TTC549 (cell line): Measurements from ENCODE around the gene TPSB2.

Source experiments
- FAIRE-seq: peaks from 2 replicates; lab custom pipeline; 2012; peaks lifted over from hg19 to GRCh38; lab: Jason Lieb, UNC

The TPSB2 gene

DNA sequence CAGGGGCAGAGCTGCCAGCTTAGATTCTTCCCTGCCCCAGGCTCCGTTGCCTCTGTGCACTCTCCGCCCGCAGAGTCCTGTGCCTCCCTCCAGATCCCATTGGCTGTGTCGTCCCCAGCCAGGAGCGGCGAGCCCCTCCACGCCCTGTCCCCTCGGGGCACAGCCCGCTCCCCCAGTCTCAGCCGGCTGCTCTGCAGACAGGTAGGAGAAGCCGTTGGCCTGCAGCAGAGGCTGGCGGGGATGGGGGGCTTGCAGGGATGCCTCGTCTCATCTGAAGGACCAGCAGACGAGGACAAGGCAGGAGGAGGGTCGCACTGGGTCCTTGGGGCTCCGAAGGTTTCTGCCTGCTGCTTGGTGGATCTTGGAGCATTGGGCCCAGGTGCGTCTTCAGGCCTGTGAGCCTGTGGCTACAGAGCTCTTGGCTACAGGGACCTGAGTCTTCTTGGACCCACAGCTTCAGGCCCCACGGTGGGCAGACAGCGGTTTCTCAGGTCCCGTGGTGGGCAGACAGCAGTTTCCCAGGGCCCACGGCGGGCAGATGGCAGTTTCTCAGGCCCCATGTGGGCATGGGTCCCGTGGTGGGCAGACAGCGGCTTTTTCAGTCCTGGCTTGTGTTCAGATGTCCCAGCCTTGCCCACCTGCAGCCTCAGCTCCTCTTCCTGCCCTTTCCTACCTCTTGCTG lies 10.9 kb downstream of the TPSB2 start:
- no peak for FAIRE-seq

GRCh38 chr16:1218061-1218929 lies 11.7 kb downstream of the TPSB2 start:
- no peak for FAIRE-seq

DNA sequence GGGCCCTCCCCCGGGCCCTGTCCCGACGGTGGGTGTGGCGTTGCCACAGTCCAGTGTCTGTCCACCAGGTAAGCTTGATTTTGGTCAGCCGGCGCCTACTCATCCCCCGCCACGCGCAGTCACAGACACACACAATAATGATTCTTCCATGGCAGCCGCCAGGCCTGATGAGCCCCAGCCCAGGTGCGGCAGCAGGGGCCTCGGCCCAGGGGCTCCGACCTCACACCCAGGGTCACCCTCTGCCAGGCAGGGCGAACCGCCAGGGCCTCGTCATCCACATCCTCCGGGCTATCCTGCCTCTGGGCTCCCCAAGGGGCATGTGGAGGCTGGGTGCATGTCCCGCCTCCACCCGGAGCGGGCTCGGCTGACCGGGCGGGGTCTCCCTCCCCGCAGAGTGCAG lies 12.5 kb downstream of the TPSB2 start:
- FAIRE-seq: no peak

- no peak for FAIRE-seq
Measured at GRCh38 chr16:1216681-1217400, 13.1 kb downstream of the TPSB2 start.

- no peak for FAIRE-seq
Measured at GRCh38 chr16:1216296-1216619, 13.7 kb downstream of the TPSB2 start.

DNA sequence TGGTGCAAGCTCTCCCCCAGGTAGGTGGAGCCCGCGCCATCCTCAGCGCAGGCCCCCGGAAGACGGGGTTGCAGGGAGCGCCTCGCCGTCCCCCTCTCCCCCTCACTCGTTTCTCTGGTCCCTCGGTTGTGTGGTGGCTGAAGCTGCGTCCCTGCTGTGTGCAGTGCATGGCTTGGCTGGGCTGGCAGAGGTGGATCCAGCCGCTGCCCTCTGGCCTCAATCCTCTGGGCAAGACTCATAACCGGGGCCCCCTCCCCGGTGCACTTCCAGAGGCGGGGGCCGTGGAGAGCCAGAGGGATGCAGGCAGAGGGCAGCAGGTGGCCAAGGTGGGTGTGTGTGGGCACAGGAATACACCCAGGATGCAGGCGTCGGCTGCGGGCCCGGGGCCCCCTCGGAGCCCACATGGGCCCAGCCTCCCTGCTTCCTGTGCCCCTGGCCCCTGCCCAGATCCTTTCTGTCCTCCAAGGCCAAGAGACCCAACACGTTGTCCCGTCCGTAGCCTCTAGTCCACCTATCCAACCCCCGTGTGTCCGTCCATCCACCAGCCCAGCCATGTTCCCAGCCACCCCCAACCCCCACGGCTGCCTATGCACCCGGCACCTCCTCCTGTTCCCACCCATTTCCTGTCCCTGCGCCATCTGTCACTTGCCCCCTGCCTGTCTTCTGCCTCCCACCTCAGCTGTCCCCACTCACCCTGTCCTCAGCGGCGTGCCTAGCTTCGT lies 14.2 kb downstream of the TPSB2 start:
- FAIRE-seq: no peak

GRCh38 chr16:1214719-1215118 lies 15.3 kb downstream of the TPSB2 start:
- no peak for FAIRE-seq

DNA sequence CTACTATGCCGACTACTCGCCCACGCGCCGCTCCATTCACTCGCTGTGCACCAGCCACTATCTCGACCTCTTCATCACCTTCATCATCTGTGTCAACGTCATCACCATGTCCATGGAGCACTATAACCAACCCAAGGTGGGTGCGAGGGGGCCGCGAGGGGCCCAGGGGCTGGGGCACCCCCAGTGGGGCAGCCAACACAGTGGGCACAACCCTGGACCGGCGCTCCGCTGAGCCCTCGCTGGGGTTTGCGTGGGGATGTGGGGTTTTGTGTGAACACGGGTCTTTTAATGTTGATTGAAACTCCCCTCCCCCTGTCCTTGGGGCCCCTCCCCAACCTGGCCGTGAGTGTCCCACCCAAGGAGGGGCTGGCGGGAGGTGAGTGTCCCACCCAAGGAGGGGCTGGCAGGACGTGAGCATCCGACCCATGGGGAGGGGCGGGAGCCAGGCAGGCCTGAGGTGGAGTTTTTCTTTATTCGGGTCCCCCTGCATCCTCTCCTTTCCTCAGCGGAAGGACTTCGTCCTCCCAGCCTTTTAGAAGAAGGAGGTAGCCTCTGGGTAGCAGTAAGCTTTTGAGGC lies 16.1 kb downstream of the TPSB2 start:
- no peak for FAIRE-seq

DNA sequence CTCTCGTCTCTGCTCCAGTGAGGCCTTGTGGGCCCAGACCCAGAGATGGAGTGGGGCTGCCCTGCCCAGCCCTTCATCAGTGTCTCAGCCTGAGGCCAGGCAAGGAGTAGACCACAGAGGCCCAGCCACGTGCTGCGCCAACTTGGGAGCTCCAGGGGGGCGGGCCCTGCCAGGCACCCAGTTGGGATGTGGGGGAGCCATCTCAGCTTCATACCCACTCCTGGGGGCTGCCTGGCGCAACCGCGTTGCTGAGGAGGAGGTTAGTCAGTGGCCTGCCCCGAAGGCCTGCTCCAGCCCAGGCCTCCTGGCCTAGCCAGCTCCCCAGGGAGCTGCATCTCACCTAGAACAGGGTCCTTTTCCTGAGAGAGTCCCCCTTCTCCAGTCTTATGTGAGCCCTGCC lies 16.8 kb downstream of the TPSB2 start:
- no peak for FAIRE-seq

DNA sequence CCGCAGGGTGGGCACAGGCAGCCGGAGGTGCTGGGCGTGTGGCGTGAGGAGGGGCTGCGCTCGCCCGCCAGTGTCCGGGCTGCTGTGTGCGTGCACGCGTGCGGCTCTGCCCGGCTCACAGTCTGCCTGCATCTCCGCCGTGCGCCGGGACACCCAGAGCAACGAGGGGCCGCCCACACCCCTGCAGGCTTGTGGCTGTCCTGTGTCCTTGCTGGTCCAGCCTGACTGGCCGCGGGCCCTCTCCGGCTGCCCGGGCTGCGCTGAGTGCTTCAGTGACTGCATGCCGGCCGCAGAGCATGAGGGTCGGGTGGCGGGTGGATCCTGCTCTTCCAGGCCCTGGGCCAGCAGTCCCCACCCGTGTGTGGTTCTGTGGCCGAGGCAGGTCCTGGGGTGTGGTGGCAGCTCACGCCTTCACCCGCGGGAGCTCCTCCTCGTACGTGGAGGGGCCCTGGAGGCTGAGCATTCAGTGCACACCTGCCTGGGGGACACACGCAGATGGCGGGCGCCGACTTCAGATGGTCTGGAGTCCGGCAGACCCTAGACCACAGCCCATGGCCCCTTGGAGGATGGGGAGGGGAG lies 17.3 kb downstream of the TPSB2 start:
- no peak for FAIRE-seq

DNA sequence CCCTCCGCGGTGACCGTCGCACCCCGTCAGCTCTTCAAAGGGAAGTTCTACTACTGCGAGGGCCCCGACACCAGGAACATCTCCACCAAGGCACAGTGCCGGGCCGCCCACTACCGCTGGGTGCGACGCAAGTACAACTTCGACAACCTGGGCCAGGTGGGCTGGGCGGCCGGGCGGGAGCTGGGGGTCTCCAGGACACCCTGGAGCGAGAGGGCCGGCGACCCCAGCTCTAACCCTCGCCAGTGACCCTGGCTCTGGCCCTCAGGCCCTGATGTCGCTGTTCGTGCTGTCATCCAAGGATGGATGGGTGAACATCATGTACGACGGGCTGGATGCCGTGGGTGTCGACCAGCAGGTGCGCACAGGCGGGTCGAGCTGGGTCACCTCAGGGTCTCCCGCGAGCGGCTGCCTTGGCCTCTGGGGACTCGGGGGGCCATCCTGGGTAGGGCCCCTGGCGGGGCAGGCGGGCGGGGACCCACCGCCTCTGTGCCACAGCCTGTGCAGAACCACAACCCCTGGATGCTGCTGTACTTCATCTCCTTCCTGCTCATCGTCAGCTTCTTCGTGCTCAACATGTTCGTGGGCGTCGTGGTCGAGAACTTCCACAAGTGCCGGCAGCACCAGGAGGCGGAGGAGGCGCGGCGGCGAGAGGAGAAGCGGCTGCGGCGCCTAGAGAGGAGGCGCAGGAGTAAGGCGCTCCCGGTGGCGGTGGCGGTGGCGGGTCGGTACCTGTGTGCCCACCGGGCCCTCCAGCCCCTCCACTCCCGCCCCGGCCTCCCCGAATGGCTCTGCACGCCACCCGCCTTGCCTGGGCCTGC lies 18.3 kb downstream of the TPSB2 start:
- FAIRE-seq: no peak

GRCh38 chr16:1210461-1210860 lies 19.5 kb downstream of the TPSB2 start:
- FAIRE-seq: no peak

GRCh38 chr16:1209081-1209480 lies 20.9 kb downstream of the TPSB2 start:
- FAIRE-seq: no peak

DNA sequence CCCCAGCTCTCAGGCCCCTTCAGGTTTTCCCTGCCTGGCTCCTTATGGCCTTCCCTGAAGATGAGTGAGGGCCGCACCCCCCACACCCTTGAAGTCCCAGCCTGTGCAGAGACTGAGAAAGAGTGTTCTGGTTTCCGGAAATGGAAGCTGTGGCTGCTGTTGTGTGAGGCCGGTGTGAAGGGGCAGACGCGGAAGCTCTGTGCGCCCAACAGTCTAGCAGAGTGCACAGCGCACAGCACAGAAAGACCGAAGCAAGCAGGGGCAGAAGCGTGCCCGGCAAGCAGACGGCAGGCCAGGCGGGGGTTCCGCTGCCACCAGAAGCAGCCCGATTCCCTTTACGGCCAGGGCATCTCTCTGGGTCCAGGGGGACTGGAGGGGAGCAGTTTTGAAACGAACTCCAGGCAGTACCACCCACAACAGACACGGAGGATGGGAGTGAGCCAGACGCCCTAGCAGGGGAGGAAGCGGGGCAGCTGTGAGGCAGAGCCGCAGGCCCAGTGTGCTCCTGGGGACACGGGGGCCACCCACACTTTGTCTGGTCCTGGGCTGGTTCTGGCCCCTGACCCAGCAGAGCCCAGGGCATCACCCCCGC lies 21.6 kb downstream of the TPSB2 start:
- no peak for FAIRE-seq

GRCh38 chr16:1206786-1207185 lies 23.2 kb downstream of the TPSB2 start:
- no peak for FAIRE-seq

DNA sequence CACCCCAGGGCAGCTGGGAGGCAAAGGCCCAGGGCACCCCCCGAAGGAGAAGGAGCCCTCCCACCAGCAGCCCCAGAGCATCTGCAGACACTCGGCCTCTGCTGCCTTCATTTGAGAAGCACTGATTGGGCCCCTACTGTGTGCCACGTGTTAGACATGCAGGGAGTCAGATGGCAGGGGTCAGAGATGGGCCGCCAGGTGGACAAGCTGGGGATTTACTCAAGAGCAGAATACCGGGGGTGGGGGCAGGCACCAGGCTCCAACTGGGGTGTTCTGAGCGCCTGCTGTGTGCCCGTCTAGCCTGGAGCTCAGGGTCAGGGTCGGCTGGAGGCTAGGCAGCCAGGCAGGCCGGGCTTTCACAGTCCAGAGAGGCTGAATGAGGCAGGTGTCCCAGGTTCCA lies 23.7 kb downstream of the TPSB2 start:
- no peak for FAIRE-seq

- no peak for FAIRE-seq
Measured at GRCh38 chr16:1204933-1205332, 25.1 kb downstream of the TPSB2 start.

- FAIRE-seq: no peak
Measured at GRCh38 chr16:1202274-1202673, 27.7 kb downstream of the TPSB2 start.

- FAIRE-seq: no peak
Measured at GRCh38 chr16:1201444-1201843, 28.5 kb downstream of the TPSB2 start.

- FAIRE-seq: no peak
Measured at GRCh38 chr16:1200014-1200627, 29.9 kb downstream of the TPSB2 start.
